Measurements from ENCODE around the gene OR13C4. TPM values are rescaled to one million over a fixed set of nuclear protein-coding genes. Genes with fewer than 3 reads are reported as not detected.

Gene OR13C4
- not detected for total RNA-seq

DNA sequence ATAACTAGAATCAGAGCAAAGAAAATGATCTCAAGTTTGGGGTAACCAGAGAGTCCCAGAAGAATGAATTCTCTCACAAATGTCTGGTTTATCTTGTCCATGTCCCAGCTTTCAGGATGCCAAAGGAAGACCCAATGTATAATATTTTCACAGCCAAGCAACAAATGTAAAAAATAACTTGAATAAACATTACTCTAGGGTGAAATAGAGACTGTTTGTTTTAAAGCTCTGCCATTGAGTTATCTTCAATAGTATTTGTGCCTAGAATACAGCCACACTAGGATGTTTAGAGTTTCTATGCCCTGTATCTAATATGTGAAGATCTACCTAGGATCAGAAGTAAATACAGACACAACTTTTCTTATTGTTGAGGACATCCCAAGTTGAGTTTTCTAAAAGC, at the start of gene OR13C4:
Gene OR13C4, minus strand, starts transcription at position 101 of the 400 bp plus-strand sequence. Its CDS starts 0 bp downstream, at position 101.
- H3K27me3 ChIP-seq, result no peaks in the 10 kb centered on the region
- no peak within 1 kb of the TSS for H3K27ac ChIP-seq
- DNase-seq (ENCODE audit: low spot score in 2 of 2), result no peak
- H3K4me1 ChIP-seq, result no peaks in the 10 kb centered on the region
- H3K4me3 ChIP-seq, result no peak within 1 kb of the TSS
- H3K9me3 ChIP-seq, result peaks cover 0 to 3% (median 0%) of the 10 kb centered on the region in 4 donors
- no peaks in the 10 kb centered on the region for H3K36me3 ChIP-seq
- TF ChIP-seq CTCF (IDR thresholded peaks at IDR 0.05), result no peak
- TF ChIP-seq EP300 (IDR thresholded peaks at IDR 0.05), result no peak
- no peak for TF ChIP-seq POLR2A (IDR thresholded peaks at IDR 0.05)

GRCh38 chr9:104575456-104575855, 48.4 kb upstream of the OR13C4 start:
- Histone ChIP-seq H3K4me3 (no peak overlapping the region), H3K27ac (no peak overlapping the region), H3K4me1 (no peaks in the 10 kb centered on the region), H3K9me3 (peaks cover 0 to 16% (median 0%) of the 10 kb centered on the region in 4 donors), H3K27me3 (no peaks in the 10 kb centered on the region), H3K36me3 (no peaks in the 10 kb centered on the region)
- no peak for DNase-seq (ENCODE audit: low spot score in 2 of 2)
- no peak for TF ChIP-seq EP300 (IDR thresholded peaks at IDR 0.05)
- no peak for TF ChIP-seq POLR2A (IDR thresholded peaks at IDR 0.05)
- no peak for TF ChIP-seq CTCF (IDR thresholded peaks at IDR 0.05)
- 60 to 63% methylated on average over 2 of the region's 2 CpGs for WGBS, 2 donors

DNA sequence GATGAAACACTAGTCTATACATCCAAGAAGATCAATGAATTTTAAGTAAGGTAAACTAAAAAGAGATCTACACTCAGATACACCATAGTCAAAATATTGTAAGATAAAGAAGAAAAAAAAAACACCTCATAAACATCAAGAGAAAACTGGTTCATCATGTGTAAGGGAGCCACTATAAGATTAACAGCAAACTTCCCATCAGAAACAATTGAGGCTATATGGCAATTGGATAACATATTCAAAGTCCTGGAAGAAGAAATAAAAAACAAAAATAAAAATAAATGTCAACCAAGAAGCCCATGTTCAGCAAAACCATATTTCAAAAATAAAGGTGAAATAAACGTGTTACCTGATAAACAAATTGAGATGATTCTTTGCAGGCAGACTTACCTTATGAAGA, 45.6 kb upstream of the OR13C4 start:
- no peak overlapping the region for H3K27ac ChIP-seq
- no peaks in the 10 kb centered on the region for H3K36me3 ChIP-seq
- no peaks in the 10 kb centered on the region for H3K4me1 ChIP-seq
- WGBS, 2 donors, result 80 to 82% methylated on average over 1 of the region's 1 CpG
- no peak for DNase-seq (ENCODE audit: low spot score in 2 of 2)
- TF ChIP-seq CTCF (IDR thresholded peaks at IDR 0.05) (no peak), EP300 (IDR thresholded peaks at IDR 0.05) (no peak), POLR2A (IDR thresholded peaks at IDR 0.05) (no peak)
- no peaks in the 10 kb centered on the region for H3K27me3 ChIP-seq
- H3K4me3 ChIP-seq, result no peak overlapping the region
- H3K9me3 ChIP-seq, result peaks cover 0 to 16% (median 0%) of the 10 kb centered on the region in 4 donors

DNA sequence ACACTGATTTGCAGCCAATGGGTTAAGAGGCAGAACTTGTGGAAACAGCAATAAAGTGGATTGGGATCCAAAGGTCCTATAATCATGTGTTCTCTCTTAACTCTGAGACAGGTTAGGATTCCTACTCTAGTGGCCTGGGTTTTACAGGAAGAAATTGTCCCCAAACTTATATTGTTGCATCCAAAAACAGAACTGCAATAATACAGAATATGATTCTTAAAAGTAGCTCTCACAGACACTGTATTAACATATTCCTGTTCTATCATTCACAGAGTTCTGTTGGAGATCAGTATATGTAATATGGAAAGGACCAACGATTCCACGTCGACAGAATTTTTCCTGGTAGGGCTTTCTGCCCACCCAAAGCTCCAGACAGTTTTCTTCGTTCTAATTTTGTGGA, 41.9 kb upstream of the OR13C4 start, which contains the start of gene OR13C8:
Gene OR13C8, plus strand, starts transcription at position 301 of the 400 bp plus-strand sequence. Its CDS starts 0 bp downstream, at position 301.
- H3K36me3 ChIP-seq, result no peaks in the 10 kb centered on the region
- no peaks in the 10 kb centered on the region for H3K4me1 ChIP-seq
- DNase-seq (ENCODE audit: low spot score in 2 of 2), result no peak
- H3K4me3 ChIP-seq, result no peak within 1 kb of the TSS
- TF ChIP-seq POLR2A (IDR thresholded peaks at IDR 0.05) (no peak), EP300 (IDR thresholded peaks at IDR 0.05) (no peak), CTCF (IDR thresholded peaks at IDR 0.05) (no peak)
- no peaks in the 10 kb centered on the region for H3K27me3 ChIP-seq
- H3K27ac ChIP-seq, result no peak within 1 kb of the TSS
- whole genome bisulfite sequencing, 2 donors, result 90 to 96% methylated on average over 4 of the region's 4 CpGs
- H3K9me3 ChIP-seq, result peaks cover 0 to 16% (median 0%) of the 10 kb centered on the region in 4 donors

GRCh38 chr9:104564358-104564757, 37.3 kb upstream of the OR13C4 start:
- WGBS, 2 donors, result 52 to 62% methylated on average over 1 of the region's 1 CpG
- Histone ChIP-seq H3K4me1 (no peaks in the 10 kb centered on the region), H3K27ac (no peak overlapping the region), H3K9me3 (peaks cover 0 to 4% (median 0%) of the 10 kb centered on the region in 4 donors), H3K36me3 (no peaks in the 10 kb centered on the region), H3K27me3 (no peaks in the 10 kb centered on the region), H3K4me3 (no peak overlapping the region)
- no peak for DNase-seq (ENCODE audit: low spot score in 2 of 2)
- no peak for TF ChIP-seq CTCF (IDR thresholded peaks at IDR 0.05)
- TF ChIP-seq EP300 (IDR thresholded peaks at IDR 0.05), result no peak
- TF ChIP-seq POLR2A (IDR thresholded peaks at IDR 0.05), result no peak
